NOMO-1 treated with DMSO at 0.1 percent for 48 hours (cell line): ENCODE results near the gene NUDT16.

Experiments
- DNase-seq: peaks from one replicate; lab custom pipeline; 2025; ENCODE audit not compliant: unreplicated experiment; lab: John Stamatoyannopoulos, UW

Gene NUDT16

DNA sequence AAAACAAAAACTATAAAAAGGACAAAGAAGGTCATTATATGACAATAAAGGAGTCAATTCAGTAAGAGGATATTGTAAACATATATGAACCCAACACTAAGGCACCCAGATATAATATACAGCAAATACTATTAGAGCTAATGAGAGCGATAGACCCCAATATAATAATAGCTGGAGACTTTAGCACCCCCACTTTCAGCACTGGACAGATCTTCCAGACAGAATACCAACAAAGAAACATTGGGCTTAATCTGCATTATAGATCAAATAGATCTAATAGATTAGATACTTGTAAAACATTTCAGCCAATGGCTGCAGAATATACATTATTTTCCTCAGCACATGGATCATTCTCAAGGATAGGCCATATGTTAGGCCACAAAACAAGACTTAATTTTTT, 53.4 kb downstream of the NUDT16 start:
- no peak for DNase-seq
